Measurements from ENCODE around the gene HIP1.
"Not testable (repeated sequence)": the region's sequence is repeated elsewhere in the genome, so short reads cannot be mapped to it uniquely, and the experiment has no call there.

Gene HIP1

DNA sequence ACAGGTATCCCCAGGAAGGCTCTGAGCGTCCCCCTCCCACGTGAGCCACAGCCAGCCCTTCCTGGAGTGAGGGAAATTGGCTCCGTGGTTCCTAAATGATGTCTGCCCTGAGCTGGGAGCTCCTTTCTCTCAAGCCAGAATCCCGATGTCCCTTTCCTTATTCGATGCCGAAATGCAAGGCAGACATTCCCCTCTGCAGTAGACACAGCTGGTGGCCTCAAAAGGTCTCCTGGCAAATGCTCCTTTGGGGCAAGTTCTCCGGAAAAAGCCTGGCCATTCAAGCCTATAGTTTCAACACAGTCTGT is 98.9 kb downstream of the HIP1 start:
- DNase-seq (ENCODE audit: low read depth): no peak

DNA sequence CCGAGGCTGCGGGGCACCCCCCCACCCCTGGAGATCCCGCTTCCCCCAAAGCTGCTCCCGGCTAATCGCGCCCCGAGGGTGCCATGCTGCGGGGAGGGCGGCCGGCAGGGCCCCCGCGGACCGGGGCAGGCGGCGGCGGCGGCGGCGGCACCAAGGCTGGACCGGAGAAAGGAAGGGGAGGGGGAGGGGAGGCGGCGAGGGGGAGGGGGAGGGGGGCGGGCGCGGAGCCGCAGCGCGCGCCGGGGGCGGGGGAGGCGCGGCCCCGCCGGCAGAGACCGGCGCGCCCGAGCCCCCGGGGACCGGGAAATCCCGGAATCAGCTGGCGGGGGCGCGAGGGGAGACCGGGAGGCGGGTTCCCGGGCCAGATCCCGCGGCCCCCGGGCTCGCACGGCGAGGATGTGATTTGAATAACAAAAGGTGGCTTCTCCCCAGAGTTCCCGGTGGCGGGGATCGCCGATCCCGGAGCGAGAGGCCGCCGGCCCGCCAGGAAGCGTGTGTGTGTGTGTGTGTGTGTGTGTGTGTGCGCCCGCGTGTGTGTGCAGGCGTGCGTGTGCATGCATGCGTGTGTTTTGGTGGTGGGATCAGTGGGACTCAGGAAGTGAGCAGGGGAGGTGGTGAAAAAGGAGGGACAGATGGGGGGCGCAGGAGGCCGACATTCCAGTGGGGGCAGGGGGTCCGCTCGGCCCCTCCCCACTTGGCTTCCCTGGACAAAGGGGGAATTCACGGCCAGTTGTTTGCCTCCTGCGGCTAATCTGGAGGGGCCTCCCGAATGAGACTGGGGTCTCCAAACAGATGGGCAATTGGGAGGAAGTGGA is 99.5 kb downstream of the HIP1 start:
- no peak for DNase-seq (ENCODE audit: low read depth)

DNA sequence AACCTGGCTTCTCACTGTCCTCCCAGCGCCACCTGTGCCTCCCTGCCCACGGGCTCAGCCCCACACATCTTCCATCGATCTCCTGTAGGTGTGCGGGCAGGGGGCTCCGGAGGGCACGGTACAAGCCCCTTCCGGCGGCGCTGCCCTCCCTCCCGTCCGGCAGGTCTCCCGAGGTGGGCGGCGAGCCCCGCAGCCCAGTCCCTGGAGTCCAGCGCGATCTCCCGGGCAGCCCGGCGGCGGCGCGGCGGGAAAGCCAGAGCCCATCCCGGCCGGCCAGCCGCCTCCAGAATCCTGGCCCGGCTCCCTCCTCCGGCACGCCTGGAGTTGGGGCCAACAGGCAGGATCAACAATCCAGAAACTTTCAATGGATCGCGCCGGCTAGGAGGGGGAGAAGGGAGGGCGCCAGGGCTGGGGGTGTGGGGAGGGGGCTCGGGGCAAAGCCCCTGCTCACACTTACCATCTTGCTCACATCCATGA is 100.1 kb downstream of the HIP1 start:
- DNase-seq (ENCODE audit: low read depth): no peak

- no peak for DNase-seq (ENCODE audit: low read depth)
These were observed 100.7 kb downstream of the HIP1 start for GRCh38 chr7:75637854-75638593.

DNA sequence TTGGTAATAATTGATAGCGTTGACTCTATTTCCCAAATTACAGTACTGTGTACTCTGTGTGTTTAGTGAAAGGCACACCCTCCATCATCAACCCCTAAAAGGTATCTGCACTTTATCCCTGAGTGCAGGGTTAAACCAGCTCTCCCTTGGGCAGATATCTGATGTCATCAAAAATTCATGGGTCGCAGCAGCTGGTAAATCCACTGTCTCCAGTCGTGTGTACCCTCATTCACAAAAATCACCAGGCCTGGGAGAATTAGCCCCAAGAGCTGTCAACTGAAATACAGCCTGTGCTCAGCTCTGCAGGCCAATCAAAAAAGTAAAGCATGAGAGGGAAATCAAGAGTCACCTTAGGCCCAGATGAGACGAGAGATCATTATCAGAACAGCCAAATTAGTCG is 103.7 kb downstream of the HIP1 start:
- DNase-seq (ENCODE audit: low read depth): no peak

- DNase-seq (ENCODE audit: low read depth): not testable (repeated sequence)
These were observed 106.2 kb downstream of the HIP1 start for GRCh38 chr7:75632587-75632986.

- no peak for DNase-seq (ENCODE audit: low read depth)
These were observed 107.0 kb downstream of the HIP1 start for GRCh38 chr7:75631711-75632110.

- no peak for DNase-seq (ENCODE audit: low read depth)
These were observed 108.2 kb downstream of the HIP1 start for GRCh38 chr7:75630549-75630948.

- DNase-seq (ENCODE audit: low read depth): no peak
These were observed 109.7 kb downstream of the HIP1 start for GRCh38 chr7:75629044-75629443.

DNA sequence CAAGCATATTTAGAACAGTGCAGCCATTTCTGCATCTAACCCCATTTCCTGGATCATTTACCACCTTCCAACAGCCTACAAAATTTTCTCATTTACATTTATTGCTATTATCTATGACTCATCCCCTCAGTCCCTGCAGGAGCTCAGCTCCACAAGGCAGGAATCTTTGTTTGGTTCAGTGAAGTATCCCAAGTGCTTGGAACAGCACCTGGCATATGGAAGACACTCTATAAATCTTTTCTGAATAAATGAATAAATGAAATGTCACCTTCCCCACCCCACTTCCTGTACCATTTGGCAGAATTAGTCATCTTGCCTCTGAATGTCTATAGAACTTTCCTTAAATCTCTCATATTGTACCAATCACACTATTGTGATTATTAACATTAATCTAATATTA is 110.7 kb downstream of the HIP1 start:
- DNase-seq (ENCODE audit: low read depth): no peak

GRCh38 chr7:75626954-75627353 is 111.8 kb downstream of the HIP1 start:
- DNase-seq (ENCODE audit: low read depth): no peak

DNA sequence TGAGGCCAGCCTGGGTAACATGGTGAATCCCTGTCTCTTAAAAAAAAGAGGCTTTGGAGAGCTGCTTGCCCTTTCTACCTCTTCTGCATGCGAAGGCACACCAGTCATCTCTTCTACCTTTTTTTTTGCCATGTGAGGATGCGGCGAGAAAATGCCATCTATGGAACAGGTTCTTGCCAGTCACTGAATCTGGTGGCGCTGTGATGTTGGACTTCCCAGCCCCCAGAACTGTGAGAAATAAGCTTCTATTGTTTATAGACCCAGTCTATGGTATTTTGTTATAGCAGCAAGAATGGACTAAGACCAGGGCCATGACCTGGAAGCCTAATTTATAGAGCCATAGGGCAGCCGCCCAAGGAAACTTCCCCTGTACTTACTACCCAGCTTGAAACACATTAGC is 112.9 kb downstream of the HIP1 start:
- DNase-seq (ENCODE audit: low read depth): no peak

- DNase-seq (ENCODE audit: low read depth): peak; percentile 43
These were observed 114.5 kb downstream of the HIP1 start for GRCh38 chr7:75624134-75624832.

- DNase-seq (ENCODE audit: low read depth): no peak
These were observed 115.2 kb downstream of the HIP1 start for GRCh38 chr7:75623390-75624133.

DNA sequence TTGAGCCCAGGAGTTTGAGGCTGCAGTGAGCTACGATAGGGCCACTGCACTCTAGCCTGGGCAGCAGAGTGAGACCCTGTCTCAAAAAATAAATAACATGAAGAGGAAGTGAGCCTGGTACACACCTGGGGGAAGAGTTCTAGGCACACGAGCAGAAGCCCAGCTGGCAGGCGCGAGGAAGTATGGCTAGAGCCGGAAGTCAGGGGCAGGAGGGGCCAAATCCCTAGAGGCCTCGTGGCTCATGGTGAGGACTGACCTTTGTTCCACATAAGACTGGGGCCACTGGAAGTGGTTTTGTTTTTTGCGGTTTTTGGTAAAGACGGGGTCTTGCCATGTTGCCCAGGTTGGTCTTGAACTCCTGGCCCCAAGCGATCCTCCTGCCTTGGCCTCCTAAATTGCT is 117.6 kb downstream of the HIP1 start:
- no peak for DNase-seq (ENCODE audit: low read depth)

GRCh38 chr7:75619636-75620035 is 119.1 kb downstream of the HIP1 start:
- DNase-seq (ENCODE audit: low read depth): no peak

- DNase-seq (ENCODE audit: low read depth): no peak
These were observed 121.0 kb downstream of the HIP1 start for GRCh38 chr7:75617634-75618234.

DNA sequence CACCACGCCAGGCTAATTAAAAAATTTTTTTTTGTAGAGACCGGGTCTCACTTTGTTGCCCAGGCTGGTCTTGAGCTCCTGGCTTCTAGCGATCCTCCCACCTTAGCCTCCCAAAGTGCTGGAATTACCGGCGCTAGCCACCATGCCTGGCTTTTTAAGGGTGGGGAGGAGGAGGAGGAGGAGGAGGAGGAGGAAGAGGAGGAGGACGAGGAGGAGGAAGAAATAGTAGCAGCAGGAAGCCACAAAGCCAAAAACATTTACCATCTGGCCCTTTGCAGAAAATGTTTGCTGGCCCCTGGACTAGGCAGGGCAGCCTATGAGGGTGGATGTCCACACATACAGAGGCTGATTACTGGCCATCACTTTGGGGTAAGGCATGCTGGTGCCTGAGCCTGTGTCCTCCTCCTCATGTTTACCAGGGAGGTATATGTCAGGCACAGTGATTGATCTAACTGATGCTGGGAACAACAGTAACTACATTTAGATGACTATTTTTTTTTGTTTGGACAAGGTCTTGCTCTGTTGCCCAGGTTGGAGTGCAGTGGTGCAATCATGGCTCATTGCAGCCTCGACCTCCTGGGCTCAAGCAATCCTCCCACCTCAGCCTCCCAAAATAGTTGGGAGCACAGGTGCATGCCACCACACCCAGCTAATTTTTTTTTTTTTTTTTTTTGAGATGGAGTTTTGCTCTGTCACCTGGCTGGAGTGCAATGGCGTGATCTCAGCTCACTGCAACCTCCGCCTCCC is 122.1 kb downstream of the HIP1 start:
- no peak for DNase-seq (ENCODE audit: low read depth)

- DNase-seq (ENCODE audit: low read depth): no peak
These were observed 124.3 kb downstream of the HIP1 start for GRCh38 chr7:75614401-75614800.

GRCh38 chr7:75613351-75613750 is 125.4 kb downstream of the HIP1 start:
- DNase-seq (ENCODE audit: low read depth): no peak

GRCh38 chr7:75611557-75612178 is 127.1 kb downstream of the HIP1 start:
- DNase-seq (ENCODE audit: low read depth): no peak
